ENCODE measurements around the gene GCH1. TPM values are rescaled to one million over a fixed set of nuclear protein-coding genes. Genes with fewer than 3 reads are reported as not detected.
"Not testable (repeated sequence)": the region's sequence is repeated elsewhere in the genome, so short reads cannot be mapped to it uniquely, and the experiment has no call there.

Gene GCH1
- total RNA-seq, 4 donors from 2014 or later: 6.9 to 13.2 (median 8.1) TPM

GRCh38 chr14:54804538-54805041 lies 98.0 kb downstream of the GCH1 start:
- no peak for DNase-seq (ENCODE audit: low spot score in 2 of 2)
- Histone ChIP-seq H3K27ac (no peak overlapping the region), H3K9me3 (no peaks in the 10 kb centered on the region), H3K4me3 (no peak overlapping the region), H3K4me1 (peaks cover 0 to 13% (median 0%) of the 10 kb centered on the region in 4 donors), H3K27me3 (no peaks in the 10 kb centered on the region), H3K36me3 (no peaks in the 10 kb centered on the region)
- 74 to 77% methylated on average over 16 of the region's 16 CpGs for WGBS, 2 donors
- TF ChIP-seq CTCF (IDR thresholded peaks at IDR 0.05) (no peak), EP300 (IDR thresholded peaks at IDR 0.05) (no peak), POLR2A (IDR thresholded peaks at IDR 0.05) (no peak)

GRCh38 chr14:54803926-54804537 lies 98.6 kb downstream of the GCH1 start:
- TF ChIP-seq EP300 (IDR thresholded peaks at IDR 0.05) (no peak), CTCF (IDR thresholded peaks at IDR 0.05) (no peak), POLR2A (IDR thresholded peaks at IDR 0.05) (no peak)
- H3K36me3 ChIP-seq: no peaks in the 10 kb centered on the region
- WGBS, 2 donors: 83 to 86% methylated on average over 12 to 13 of the region's 13 CpGs

DNA sequence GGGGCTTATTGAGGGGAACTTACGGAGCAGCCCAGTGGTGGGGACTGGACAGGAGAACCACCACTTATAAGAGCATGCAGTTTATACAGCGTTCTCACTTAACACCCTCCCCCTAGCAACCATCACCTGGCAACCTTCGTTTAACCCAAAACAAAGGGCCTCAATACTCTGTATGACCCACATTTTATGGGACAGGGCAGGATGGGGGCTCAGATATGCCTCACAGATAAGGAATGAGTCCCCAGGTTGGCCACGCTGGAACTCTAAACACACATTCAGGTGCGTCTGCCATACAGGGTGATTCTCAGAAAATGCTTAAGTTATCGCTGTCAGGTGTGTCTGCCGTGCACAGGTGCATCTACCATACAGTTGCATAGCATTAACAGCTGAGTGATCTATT lies 99.2 kb downstream of the GCH1 start:
- TF ChIP-seq EP300 (IDR thresholded peaks at IDR 0.05): no peak
- no peak for TF ChIP-seq POLR2A (IDR thresholded peaks at IDR 0.05)
- TF ChIP-seq CTCF (IDR thresholded peaks at IDR 0.05): no peak
- Histone ChIP-seq H3K4me1 (peaks cover 0 to 13% (median 0%) of the 10 kb centered on the region in 4 donors), H3K9me3 (no peaks in the 10 kb centered on the region), H3K27ac (no peak overlapping the region), H3K27me3 (no peaks in the 10 kb centered on the region), H3K4me3 (no peak overlapping the region), H3K36me3 (no peaks in the 10 kb centered on the region)
- WGBS, 2 donors: 76 to 79% methylated on average over 7 of the region's 7 CpGs
- no peak for DNase-seq (ENCODE audit: low spot score in 2 of 2)

More at GRCh38 chr14:54803926-54804537, 98.6 kb downstream of the GCH1 start:
- Histone ChIP-seq H3K27me3 (no peaks in the 10 kb centered on the region), H3K9me3 (no peaks in the 10 kb centered on the region), H3K4me1 (peaks cover 0 to 13% (median 0%) of the 10 kb centered on the region in 4 donors), H3K27ac (no peak overlapping the region), H3K4me3 (no peak overlapping the region)
- DNase-seq (ENCODE audit: low spot score in 2 of 2): no peak

GRCh38 chr14:54801482-54801881 lies 101.1 kb downstream of the GCH1 start:
- peaks cover 0 to 13% (median 0%) of the 10 kb centered on the region in 4 donors for H3K4me1 ChIP-seq
- not testable (repeated sequence) for H3K27ac ChIP-seq; H3K9me3 ChIP-seq; H3K36me3 ChIP-seq; H3K27me3 ChIP-seq; H3K4me3 ChIP-seq; DNase-seq (ENCODE audit: low spot score in 2 of 2)
- 92 to 96% methylated on average over 2 of the region's 2 CpGs for WGBS, 2 donors

- no peaks in the 10 kb centered on the region for H3K36me3 ChIP-seq
- H3K27ac ChIP-seq: no peak overlapping the region
- no peak for DNase-seq (ENCODE audit: low spot score in 2 of 2)
- 75 to 84% methylated on average over 9 of the region's 9 CpGs for WGBS, 2 donors
- H3K9me3 ChIP-seq: peaks cover 0 to 15% (median 0%) of the 10 kb centered on the region in 4 donors
- H3K4me1 ChIP-seq: no peaks in the 10 kb centered on the region
- H3K4me3 ChIP-seq: no peak overlapping the region
- H3K27me3 ChIP-seq: no peaks in the 10 kb centered on the region
- TF ChIP-seq EP300 (IDR thresholded peaks at IDR 0.05) (no peak), CTCF (IDR thresholded peaks at IDR 0.05) (no peak), POLR2A (IDR thresholded peaks at IDR 0.05) (no peak)
Measured at GRCh38 chr14:54798465-54799124, 104.0 kb downstream of the GCH1 start.

All from tibial nerve (tissue), 4 donors.